ENCODE data around the gene FGFR3.

GRCh38 chr4:1757836-1758235 is 35.3 kb upstream of the FGFR3 start:
- TF ChIP-seq, protein P1, sequence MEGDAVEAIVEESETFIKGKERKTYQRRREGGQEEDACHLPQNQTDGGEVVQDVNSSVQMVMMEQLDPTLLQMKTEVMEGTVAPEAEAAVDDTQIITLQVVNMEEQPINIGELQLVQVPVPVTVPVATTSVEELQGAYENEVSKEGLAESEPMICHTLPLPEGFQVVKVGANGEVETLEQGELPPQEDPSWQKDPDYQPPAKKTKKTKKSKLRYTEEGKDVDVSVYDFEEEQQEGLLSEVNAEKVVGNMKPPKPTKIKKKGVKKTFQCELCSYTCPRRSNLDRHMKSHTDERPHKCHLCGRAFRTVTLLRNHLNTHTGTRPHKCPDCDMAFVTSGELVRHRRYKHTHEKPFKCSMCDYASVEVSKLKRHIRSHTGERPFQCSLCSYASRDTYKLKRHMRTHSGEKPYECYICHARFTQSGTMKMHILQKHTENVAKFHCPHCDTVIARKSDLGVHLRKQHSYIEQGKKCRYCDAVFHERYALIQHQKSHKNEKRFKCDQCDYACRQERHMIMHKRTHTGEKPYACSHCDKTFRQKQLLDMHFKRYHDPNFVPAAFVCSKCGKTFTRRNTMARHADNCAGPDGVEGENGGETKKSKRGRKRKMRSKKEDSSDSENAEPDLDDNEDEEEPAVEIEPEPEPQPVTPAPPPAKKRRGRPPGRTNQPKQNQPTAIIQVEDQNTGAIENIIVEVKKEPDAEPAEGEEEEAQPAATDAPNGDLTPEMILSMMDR (IDR thresholded peaks at IDR 0.05; ENCODE audit: low read length): no peak
- TF ChIP-seq EZH2 (IDR thresholded peaks at IDR 0.05; ENCODE audit: borderline replicate concordance, low read length): no peak
